ENCODE data around the gene PTH2. TPM values are rescaled to one million over a fixed set of nuclear protein-coding genes. Genes with fewer than 3 reads are reported as not detected.

Gene PTH2
- polyA plus RNA-seq, 1 donor (not counting 4 experiments of a cell fraction or from before 2014, with no cell fraction given) = not detected

GRCh38 chr19:49390131-49390928, 32.9 kb downstream of the PTH2 start:
- H3K36me3 ChIP-seq (ENCODE audit: control insufficient read depth in 2 of 2, extremely low read depth in 1 of 2, insufficient read depth in 2 of 2, low read length in 2 of 2) = no peaks in the 10 kb centered on the region
- H3K4me1 ChIP-seq (ENCODE audit: control insufficient read depth, extremely low read depth, insufficient read depth, low read length) = no peaks in the 10 kb centered on the region
- no peak overlapping the region for H3K9ac ChIP-seq (ENCODE audit: control insufficient read depth, extremely low read depth, insufficient read depth, low read length)
- no peak for DNase-seq (ENCODE audit: low read depth, low spot score)
- dilution Hi-C loops (cut with MboI; ENCODE audit: extremely low pct_ligation_motif_present, low sequenced_read_pairs) = no loop called here
- H2AFZ ChIP-seq (ENCODE audit: control insufficient read depth, low read length) = no peak overlapping the region
- H3K9me3 ChIP-seq (ENCODE audit: control insufficient read depth, low read depth, low read length) = no peaks in the 10 kb centered on the region
- no peak overlapping the region for H3K27ac ChIP-seq (ENCODE audit: control insufficient read depth, insufficient read depth, low read length)
- H3K9me1 ChIP-seq (ENCODE audit: control insufficient read depth, extremely low read depth, insufficient read depth, low read length) = no peaks in the 10 kb centered on the region
- H3K4me2 ChIP-seq (ENCODE audit: control insufficient read depth, extremely low read depth, insufficient read depth, low read depth, low read length) = no peak overlapping the region
- H3K27me3 ChIP-seq (ENCODE audit: control insufficient read depth, extremely low read depth, insufficient read depth, low read length) = peaks cover 11% of the 10 kb centered on the region
- no peak for FAIRE-seq
- no peaks in the 10 kb centered on the region for H4K20me1 ChIP-seq (ENCODE audit: control insufficient read depth, extremely low read depth, insufficient read depth, low read length)
- no peak overlapping the region for H3K4me3 ChIP-seq (ENCODE audit: control insufficient read depth in 2 of 3, extremely low read depth in 1 of 3, insufficient read depth in 2 of 3, low read depth in 1 of 3, low read length in 3 of 3)
- no peaks in the 10 kb centered on the region for H3K79me2 ChIP-seq (ENCODE audit: control insufficient read depth, insufficient read depth, low read length)
- TF ChIP-seq CTCF (optimal IDR thresholded peaks at IDR 0.05 in 1 of 3, IDR thresholded peaks at IDR 0.05 in 1 of 3, conservative IDR thresholded peaks at IDR 0.05 in 1 of 3; ENCODE audit: extremely low read depth in 1 of 3, insufficient read depth in 2 of 3, low read length in 3 of 3) (no peak), EZH2 (IDR thresholded peaks at IDR 0.05; ENCODE audit: low read length) (no peak)

- no peak overlapping the region for H3K27ac ChIP-seq (ENCODE audit: control insufficient read depth, insufficient read depth, low read length)
- no peaks in the 10 kb centered on the region for H3K4me1 ChIP-seq (ENCODE audit: control insufficient read depth, extremely low read depth, insufficient read depth, low read length)
- peaks cover 11% of the 10 kb centered on the region for H3K27me3 ChIP-seq (ENCODE audit: control insufficient read depth, extremely low read depth, insufficient read depth, low read length)
- H3K79me2 ChIP-seq (ENCODE audit: control insufficient read depth, insufficient read depth, low read length) = no peaks in the 10 kb centered on the region
- DNase-seq (ENCODE audit: low read depth, low spot score) (no peak), FAIRE-seq (no peak)
- TF ChIP-seq EZH2 (IDR thresholded peaks at IDR 0.05; ENCODE audit: low read length) (no peak), CTCF (optimal IDR thresholded peaks at IDR 0.05 in 1 of 3, IDR thresholded peaks at IDR 0.05 in 1 of 3, conservative IDR thresholded peaks at IDR 0.05 in 1 of 3; ENCODE audit: extremely low read depth in 1 of 3, insufficient read depth in 2 of 3, low read length in 3 of 3) (no peak)
- H3K9me1 ChIP-seq (ENCODE audit: control insufficient read depth, extremely low read depth, insufficient read depth, low read length) = no peaks in the 10 kb centered on the region
- no peak overlapping the region for H2AFZ ChIP-seq (ENCODE audit: control insufficient read depth, low read length)
- no peak overlapping the region for H3K9ac ChIP-seq (ENCODE audit: control insufficient read depth, extremely low read depth, insufficient read depth, low read length)
- no peak overlapping the region for H3K4me3 ChIP-seq (ENCODE audit: control insufficient read depth in 2 of 3, extremely low read depth in 1 of 3, insufficient read depth in 2 of 3, low read depth in 1 of 3, low read length in 3 of 3)
- H3K36me3 ChIP-seq (ENCODE audit: control insufficient read depth in 2 of 2, extremely low read depth in 1 of 2, insufficient read depth in 2 of 2, low read length in 2 of 2) = no peaks in the 10 kb centered on the region
- H3K4me2 ChIP-seq (ENCODE audit: control insufficient read depth, extremely low read depth, insufficient read depth, low read depth, low read length) = no peak overlapping the region
- no peaks in the 10 kb centered on the region for H3K9me3 ChIP-seq (ENCODE audit: control insufficient read depth, low read depth, low read length)
- no peaks in the 10 kb centered on the region for H4K20me1 ChIP-seq (ENCODE audit: control insufficient read depth, extremely low read depth, insufficient read depth, low read length)
- dilution Hi-C loops (cut with MboI; ENCODE audit: extremely low pct_ligation_motif_present, low sequenced_read_pairs) = no loop called here
Observed at GRCh38 chr19:49389406-49389805, 33.8 kb downstream of the PTH2 start.

Measured in keratinocyte (primary cell).